ENCODE results near the gene SLC7A1. TPM values are rescaled to one million over a fixed set of nuclear protein-coding genes. Genes with fewer than 3 reads are reported as not detected.

SLC7A1 gene
- total RNA-seq, 2 experiments from 2014 or later, result 11.3 to 12.3 TPM

DNA sequence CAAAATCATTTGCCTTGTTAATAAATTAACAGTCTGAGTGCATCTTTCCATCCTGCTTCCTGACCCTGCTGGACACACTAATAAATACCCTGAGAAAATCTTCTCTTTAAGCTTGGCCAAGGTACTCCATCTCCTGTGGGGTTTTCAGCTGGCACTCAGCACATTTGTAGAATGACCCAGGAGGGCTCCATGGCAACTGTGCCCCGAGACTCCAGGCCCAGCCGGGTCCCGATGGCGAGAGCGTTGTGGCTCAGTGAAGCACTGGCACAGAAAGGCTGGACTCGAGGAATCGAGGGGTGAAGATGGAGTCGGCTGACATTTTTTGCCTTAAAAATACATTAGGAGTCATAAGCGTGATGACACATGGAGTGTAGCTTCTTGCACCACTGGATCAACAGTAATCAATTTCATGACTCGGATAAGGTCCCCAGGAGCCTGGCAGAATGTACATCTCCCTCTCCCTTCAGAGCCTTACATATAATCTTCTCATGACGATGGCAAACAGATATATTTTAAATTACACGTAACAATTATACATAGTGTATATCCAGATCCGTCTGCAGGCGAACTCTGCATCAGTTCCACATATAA lies 85.4 kb downstream of the SLC7A1 start:
- ATAC-seq (ENCODE audit: poor library complexity) (no peak), DNase-seq (no peak)
- TF ChIP-seq, protein P1, sequence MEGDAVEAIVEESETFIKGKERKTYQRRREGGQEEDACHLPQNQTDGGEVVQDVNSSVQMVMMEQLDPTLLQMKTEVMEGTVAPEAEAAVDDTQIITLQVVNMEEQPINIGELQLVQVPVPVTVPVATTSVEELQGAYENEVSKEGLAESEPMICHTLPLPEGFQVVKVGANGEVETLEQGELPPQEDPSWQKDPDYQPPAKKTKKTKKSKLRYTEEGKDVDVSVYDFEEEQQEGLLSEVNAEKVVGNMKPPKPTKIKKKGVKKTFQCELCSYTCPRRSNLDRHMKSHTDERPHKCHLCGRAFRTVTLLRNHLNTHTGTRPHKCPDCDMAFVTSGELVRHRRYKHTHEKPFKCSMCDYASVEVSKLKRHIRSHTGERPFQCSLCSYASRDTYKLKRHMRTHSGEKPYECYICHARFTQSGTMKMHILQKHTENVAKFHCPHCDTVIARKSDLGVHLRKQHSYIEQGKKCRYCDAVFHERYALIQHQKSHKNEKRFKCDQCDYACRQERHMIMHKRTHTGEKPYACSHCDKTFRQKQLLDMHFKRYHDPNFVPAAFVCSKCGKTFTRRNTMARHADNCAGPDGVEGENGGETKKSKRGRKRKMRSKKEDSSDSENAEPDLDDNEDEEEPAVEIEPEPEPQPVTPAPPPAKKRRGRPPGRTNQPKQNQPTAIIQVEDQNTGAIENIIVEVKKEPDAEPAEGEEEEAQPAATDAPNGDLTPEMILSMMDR (IDR thresholded peaks at IDR 0.05), result no peak
- H3K4me3 Mint-ChIP-seq, result no peak overlapping the region
- intact Hi-C loops (cut with DNase I, micrococcal nuclease), result loop anchor here in 1 of 2 experiments (10.0 kb wide), 1 partner anchor 1065 kb away; no protein-coding TSS in a partner anchor
- H3K27me3 Mint-ChIP-seq, result no peaks in the 10 kb centered on the region
- H3K9me3 ChIP-seq (ENCODE audit: control insufficient read depth in 1 of 2, insufficient read depth in 1 of 2, low read length in 2 of 2), result no peaks in the 10 kb centered on the region
- no peak overlapping the region for H3K27ac ChIP-seq (ENCODE audit: low read depth in 1 of 2, low read length in 2 of 2)
- H3K9me3 Mint-ChIP-seq, result no peaks in the 10 kb centered on the region
- no peaks in the 10 kb centered on the region for H3K4me1 Mint-ChIP-seq (ENCODE audit: low read depth)
- no peaks in the 10 kb centered on the region for H3K4me1 ChIP-seq (ENCODE audit: insufficient read depth, low read length)
- H3K36me3 ChIP-seq (ENCODE audit: insufficient read depth, low read length), result peaks cover 28% of the 10 kb centered on the region
- ChIA-PET CTCF (interaction anchor here (3.0 kb wide), 1 partner anchor 604 kb away, joined by 35 read pairs; no protein-coding TSS in a partner anchor), POLR2A (no interaction called here)
- H3K27me3 ChIP-seq (ENCODE audit: control insufficient read depth in 1 of 2, insufficient read depth in 2 of 2, low read length in 2 of 2), result no peaks in the 10 kb centered on the region
- H3K4me3 ChIP-seq (ENCODE audit: low read length), result no peak overlapping the region
- peaks cover 33% of the 10 kb centered on the region for H3K36me3 Mint-ChIP-seq (ENCODE audit: low read depth)
- no peak overlapping the region for H3K27ac Mint-ChIP-seq

DNA sequence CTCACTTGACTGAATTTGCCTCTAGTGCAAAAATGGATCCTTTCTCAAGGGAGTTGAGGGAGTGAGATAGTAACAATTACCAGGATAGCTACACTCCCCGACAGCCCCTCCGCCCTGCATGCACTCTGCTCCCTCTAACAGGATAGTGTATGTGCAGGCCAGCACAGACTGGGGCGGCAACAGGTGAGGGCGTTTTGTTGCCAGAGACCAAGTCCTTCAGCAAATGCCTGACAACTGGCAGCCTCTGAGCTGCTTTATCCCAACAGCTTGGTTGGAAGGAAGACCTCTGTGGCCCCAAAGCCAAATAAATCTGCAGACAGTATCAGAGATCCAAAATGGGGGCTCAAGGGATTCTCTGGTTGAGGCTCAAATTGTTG lies 86.6 kb downstream of the SLC7A1 start:
- intact Hi-C loops (cut with DNase I, micrococcal nuclease), result loop anchor here (1.0 to 10.0 kb wide), 3 partner anchors 199 to 1066 kb away; no protein-coding TSS in a partner anchor
- H3K9me3 Mint-ChIP-seq, result no peaks in the 10 kb centered on the region
- Histone ChIP-seq H3K9me3 (ENCODE audit: control insufficient read depth in 1 of 2, insufficient read depth in 1 of 2, low read length in 2 of 2) (no peaks in the 10 kb centered on the region), H3K4me3 (ENCODE audit: low read length) (no peak overlapping the region), H3K4me1 (ENCODE audit: insufficient read depth, low read length) (no peaks in the 10 kb centered on the region), H3K27me3 (ENCODE audit: control insufficient read depth in 1 of 2, insufficient read depth in 2 of 2, low read length in 2 of 2) (no peaks in the 10 kb centered on the region), H3K36me3 (ENCODE audit: insufficient read depth, low read length) (peaks cover 15% of the 10 kb centered on the region), H3K27ac (ENCODE audit: low read depth in 1 of 2, low read length in 2 of 2) (no peak overlapping the region)
- no peak for ATAC-seq (ENCODE audit: poor library complexity)
- no peak for DNase-seq
- H3K36me3 Mint-ChIP-seq (ENCODE audit: low read depth), result peaks cover 27% of the 10 kb centered on the region
- no peaks in the 10 kb centered on the region for H3K4me1 Mint-ChIP-seq (ENCODE audit: low read depth)
- H3K4me3 Mint-ChIP-seq, result no peak overlapping the region
- CTCF ChIA-PET, result interaction anchor here (1.0 to 3.0 kb wide), 7 partner anchors 9 to 605 kb away, joined by 3 to 35 read pairs (median 5); no protein-coding TSS in a partner anchor
- POLR2A ChIA-PET, result no interaction called here
- peaks cover 6% of the 10 kb centered on the region for H3K27me3 Mint-ChIP-seq
- TF ChIP-seq, protein P1 (IDR thresholded peaks at IDR 0.05), result no peak
- H3K27ac Mint-ChIP-seq, result no peak overlapping the region

DNA sequence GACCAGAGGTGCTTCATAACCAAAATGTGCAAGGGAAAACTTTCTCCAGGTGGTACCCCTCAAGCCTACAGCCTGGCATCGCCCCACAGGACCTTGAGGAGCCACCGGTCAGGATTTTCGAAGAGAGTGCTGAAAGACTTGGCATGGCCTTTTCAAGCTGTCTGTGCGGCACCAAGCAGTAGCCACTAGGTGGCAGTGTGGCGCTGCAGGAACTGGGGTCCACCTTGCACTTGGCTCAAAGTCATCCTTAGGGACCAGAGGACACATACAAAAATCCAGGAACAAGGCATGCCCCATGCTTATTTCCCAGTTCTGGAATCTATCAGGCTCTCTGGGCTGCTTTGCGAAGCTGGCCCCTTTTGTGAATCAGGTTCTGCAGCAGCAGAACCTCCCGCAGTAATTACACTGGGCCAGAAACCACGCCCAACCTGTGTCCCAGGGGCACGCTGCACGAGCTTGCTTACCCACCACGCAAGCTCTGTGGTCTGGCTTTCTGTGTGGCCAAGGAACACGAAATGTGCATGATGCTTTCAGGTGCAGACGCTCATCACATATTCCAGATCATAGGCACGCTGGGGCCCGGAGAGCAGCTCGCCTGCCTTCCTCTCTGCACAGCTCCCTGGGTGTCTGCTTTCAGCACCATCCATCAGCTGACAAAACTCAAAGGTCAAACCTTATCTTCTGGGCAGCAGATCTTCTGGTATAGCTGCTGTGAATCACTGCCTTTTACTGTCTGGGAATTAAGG lies 87.2 kb downstream of the SLC7A1 start:
- no peak overlapping the region for H3K4me3 ChIP-seq (ENCODE audit: low read length)
- peaks cover 11% of the 10 kb centered on the region for H3K36me3 ChIP-seq (ENCODE audit: insufficient read depth, low read length)
- no peak overlapping the region for H3K4me3 Mint-ChIP-seq
- no peaks in the 10 kb centered on the region for H3K9me3 ChIP-seq (ENCODE audit: control insufficient read depth in 1 of 2, insufficient read depth in 1 of 2, low read length in 2 of 2)
- ChIA-PET POLR2A (interaction anchor here (0.6 kb wide), 1 partner anchor 97 kb away, joined by 3 read pairs; no protein-coding TSS in a partner anchor), CTCF (interaction anchor here (0.8 to 3.0 kb wide), 8 partner anchors 9 to 606 kb away, joined by 3 to 35 read pairs (median 5); no protein-coding TSS in a partner anchor)
- DNase-seq, result peak; percentile 49 to 83 (median 68)
- H3K36me3 Mint-ChIP-seq (ENCODE audit: low read depth), result peaks cover 21% of the 10 kb centered on the region
- ATAC-seq (ENCODE audit: poor library complexity), result peak; percentile 75
- H3K27me3 ChIP-seq (ENCODE audit: control insufficient read depth in 1 of 2, insufficient read depth in 2 of 2, low read length in 2 of 2), result no peaks in the 10 kb centered on the region
- intact Hi-C loops (cut with DNase I, micrococcal nuclease), result loop anchor here (1.0 to 10.0 kb wide), 3 partner anchors 200 to 1066 kb away; no protein-coding TSS in a partner anchor
- H3K27ac Mint-ChIP-seq, result no peak overlapping the region
- H3K27me3 Mint-ChIP-seq, result peaks cover 11% of the 10 kb centered on the region
- TF ChIP-seq, protein P1 (IDR thresholded peaks at IDR 0.05), result peak; percentile 88
- H3K9me3 Mint-ChIP-seq, result no peaks in the 10 kb centered on the region
- no peaks in the 10 kb centered on the region for H3K4me1 ChIP-seq (ENCODE audit: insufficient read depth, low read length)
- no peaks in the 10 kb centered on the region for H3K4me1 Mint-ChIP-seq (ENCODE audit: low read depth)
- no peak overlapping the region for H3K27ac ChIP-seq (ENCODE audit: low read depth in 1 of 2, low read length in 2 of 2)

Data from CD4-positive, alpha-beta T cell (primary cell).